Activated naive CD4-positive, alpha-beta T cell treated with anti-CD3 and anti-CD28 coated beads for 36 hours (primary cell): Measurements from ENCODE around the gene LHX1. TPM values are rescaled to one million over a fixed set of nuclear protein-coding genes. Genes with fewer than 3 reads are reported as not detected.

ENCODE experiments used
- CTCF ChIA-PET: fragments of 350-600 bp; sonication (Branson Sonifier 250); formaldehyde crosslinking; loops from one replicate; lab custom pipeline; 2021; ENCODE audit warnings: antibody characterized with exemption; lab: Charles Lee
- DNase-seq: peaks from one replicate; pipeline ENCODE4 v3.0.0-alpha.2; 2020
- H3K27ac Mint-ChIP-seq: one replicate; pipeline ENCODE4 v1.8.0; 2021; ENCODE audit warnings: mild to moderate bottlenecking, mixed read lengths
- H3K27me3 Mint-ChIP-seq: one replicate; pipeline ENCODE4 v1.8.0; 2021; ENCODE audit warnings: low read depth, mixed read lengths
- H3K36me3 Mint-ChIP-seq: one replicate; pipeline ENCODE4 v1.8.0; 2021; ENCODE audit warnings: low read depth, mixed read lengths
- H3K4me1 Mint-ChIP-seq: one replicate; pipeline ENCODE4 v1.8.0; 2021; ENCODE audit warnings: low read depth, mixed read lengths
- H3K4me3 Mint-ChIP-seq: one replicate; pipeline ENCODE4 v1.8.0; 2021; ENCODE audit warnings: mild to moderate bottlenecking, moderate library complexity, mixed read lengths
- H3K9me3 Mint-ChIP-seq: one replicate; pipeline ENCODE4 v1.8.0; 2021; ENCODE audit warnings: mixed read lengths
- intact Hi-C: fragments of 100-400 bp; cut with micrococcal nuclease; formaldehyde crosslinking; loops from one replicate; pipeline ENCODE4 v1.15.1; 2023
- total RNA-seq, 2 experiments: library from RNA; stranded (reverse); gene quantifications; one replicate each; pipeline ENCODE4 v1.2.3, GENCODE V29; 2021

Gene LHX1
- total RNA-seq, 2 experiments from 2014 or later, result not detected

GRCh38 chr17:36928471-36929345 is 8.6 kb upstream of the LHX1 start:
- no peak for DNase-seq
- H3K4me3 Mint-ChIP-seq, result no peak overlapping the region
- no peaks in the 10 kb centered on the region for H3K36me3 Mint-ChIP-seq
- H3K27ac Mint-ChIP-seq, result no peak overlapping the region
- H3K27me3 Mint-ChIP-seq, result peaks cover 79% of the 10 kb centered on the region
- peaks cover 31% of the 10 kb centered on the region for H3K4me1 Mint-ChIP-seq
- CTCF ChIA-PET, result interaction anchor here (0.6 kb wide), 1 partner anchor 75 kb away, joined by 4 read pairs; no protein-coding TSS in a partner anchor
- intact Hi-C loops, result no loop called here
- H3K9me3 Mint-ChIP-seq, result no peaks in the 10 kb centered on the region

- Mint-ChIP-seq H3K4me1 (peaks cover 39% of the 10 kb centered on the region), H3K4me3 (no peak overlapping the region), H3K36me3 (no peaks in the 10 kb centered on the region), H3K27me3 (peaks cover 82% of the 10 kb centered on the region), H3K9me3 (no peaks in the 10 kb centered on the region), H3K27ac (no peak overlapping the region)
- no peak for DNase-seq
- intact Hi-C loops, result loop anchor here (10.0 kb wide), 1 partner anchor 815 kb away; the partner anchor contains the start of gene HNF1B
- CTCF ChIA-PET, result no interaction called here
Observed at GRCh38 chr17:36929851-36930582, 7.3 kb upstream of the LHX1 start.

- H3K36me3 Mint-ChIP-seq, result no peaks in the 10 kb centered on the region
- CTCF ChIA-PET, result no interaction called here
- H3K4me3 Mint-ChIP-seq, result no peak overlapping the region
- H3K27ac Mint-ChIP-seq, result no peak overlapping the region
- no peaks in the 10 kb centered on the region for H3K9me3 Mint-ChIP-seq
- no peak for DNase-seq
- H3K27me3 Mint-ChIP-seq, result peaks cover 82% of the 10 kb centered on the region
- H3K4me1 Mint-ChIP-seq, result peaks cover 44% of the 10 kb centered on the region
- intact Hi-C loops, result loop anchor here (10.0 kb wide), 1 partner anchor 814 kb away; the partner anchor contains the start of gene HNF1B
Observed at GRCh38 chr17:36930583-36930900, 6.7 kb upstream of the LHX1 start.

- no peak for DNase-seq
- intact Hi-C loops, result loop anchor here (10.0 kb wide), 1 partner anchor 814 kb away; the partner anchor contains the start of gene HNF1B
- Mint-ChIP-seq H3K4me1 (peaks cover 51% of the 10 kb centered on the region), H3K4me3 (no peak overlapping the region), H3K27me3 (peaks cover 82% of the 10 kb centered on the region), H3K9me3 (no peaks in the 10 kb centered on the region), H3K27ac (peak overlapping the region; percentile 24), H3K36me3 (no peaks in the 10 kb centered on the region)
- CTCF ChIA-PET, result interaction anchor here (1.0 kb wide), 1 partner anchor 14 kb away, joined by 3 read pairs; no protein-coding TSS in a partner anchor
Observed at GRCh38 chr17:36931096-36931696, 6.1 kb upstream of the LHX1 start.

- Mint-ChIP-seq H3K4me1 (peaks cover 55% of the 10 kb centered on the region), H3K36me3 (no peaks in the 10 kb centered on the region), H3K9me3 (no peaks in the 10 kb centered on the region), H3K4me3 (peak overlapping the region; percentile 45), H3K27me3 (peaks cover 86% of the 10 kb centered on the region), H3K27ac (no peak overlapping the region)
- no peak for DNase-seq
- intact Hi-C loops, result loop anchor here (10.0 kb wide), 1 partner anchor 813 kb away; the partner anchor contains the start of gene HNF1B
- CTCF ChIA-PET, result interaction anchor here (1.0 kb wide), 1 partner anchor 13 kb away, joined by 3 read pairs; no protein-coding TSS in a partner anchor
Observed at GRCh38 chr17:36931697-36932382, 5.4 kb upstream of the LHX1 start.

- CTCF ChIA-PET, result interaction anchor here (1.0 kb wide), 1 partner anchor 12 kb away, joined by 3 read pairs; no protein-coding TSS in a partner anchor
- Mint-ChIP-seq H3K4me1 (peaks cover 60% of the 10 kb centered on the region), H3K27me3 (peaks cover 90% of the 10 kb centered on the region), H3K27ac (no peak overlapping the region), H3K9me3 (no peaks in the 10 kb centered on the region), H3K4me3 (peak overlapping the region; percentile 45), H3K36me3 (no peaks in the 10 kb centered on the region)
- no peak for DNase-seq
- intact Hi-C loops, result loop anchor here (10.0 kb wide), 1 partner anchor 812 kb away; the partner anchor contains the start of gene HNF1B
Observed at GRCh38 chr17:36932383-36932693, 4.9 kb upstream of the LHX1 start.

GRCh38 chr17:36932694-36933511 is 4.4 kb upstream of the LHX1 start:
- CTCF ChIA-PET, result no interaction called here
- peak overlapping the region; percentile 2 for H3K4me3 Mint-ChIP-seq
- no peaks in the 10 kb centered on the region for H3K36me3 Mint-ChIP-seq
- peaks cover 63% of the 10 kb centered on the region for H3K4me1 Mint-ChIP-seq
- H3K27ac Mint-ChIP-seq, result no peak overlapping the region
- no peaks in the 10 kb centered on the region for H3K9me3 Mint-ChIP-seq
- no peak for DNase-seq
- intact Hi-C loops, result loop anchor here (10.0 kb wide), 1 partner anchor 812 kb away; the partner anchor contains the start of gene HNF1B
- peaks cover 90% of the 10 kb centered on the region for H3K27me3 Mint-ChIP-seq

- no peak overlapping the region for H3K27ac Mint-ChIP-seq
- peaks cover 90% of the 10 kb centered on the region for H3K27me3 Mint-ChIP-seq
- CTCF ChIA-PET, result no interaction called here
- H3K9me3 Mint-ChIP-seq, result no peaks in the 10 kb centered on the region
- intact Hi-C loops, result loop anchor here (10.0 kb wide), 1 partner anchor 811 kb away; the partner anchor contains the start of gene HNF1B
- no peaks in the 10 kb centered on the region for H3K36me3 Mint-ChIP-seq
- peaks cover 65% of the 10 kb centered on the region for H3K4me1 Mint-ChIP-seq
- peak overlapping the region; percentile 42 for H3K4me3 Mint-ChIP-seq
- no peak for DNase-seq
Observed at GRCh38 chr17:36933512-36934143, 3.6 kb upstream of the LHX1 start.

GRCh38 chr17:36934144-36934691 is 3.1 kb upstream of the LHX1 start:
- intact Hi-C loops, result loop anchor here (10.0 kb wide), 1 partner anchor 811 kb away; the partner anchor contains the start of gene HNF1B
- H3K27me3 Mint-ChIP-seq, result peaks cover 90% of the 10 kb centered on the region
- no peaks in the 10 kb centered on the region for H3K36me3 Mint-ChIP-seq
- no peaks in the 10 kb centered on the region for H3K9me3 Mint-ChIP-seq
- CTCF ChIA-PET, result no interaction called here
- no peak for DNase-seq
- H3K4me3 Mint-ChIP-seq, result peak overlapping the region; percentile 42
- no peak overlapping the region for H3K27ac Mint-ChIP-seq
- H3K4me1 Mint-ChIP-seq, result peaks cover 65% of the 10 kb centered on the region

GRCh38 chr17:36934692-36935630 is 2.3 kb upstream of the LHX1 start:
- CTCF ChIA-PET, result no interaction called here
- intact Hi-C loops, result loop anchor here (10.0 kb wide), 1 partner anchor 810 kb away; the partner anchor contains the start of gene HNF1B
- no peak overlapping the region for H3K27ac Mint-ChIP-seq

More at GRCh38 chr17:36934692-36935630, 2.3 kb upstream of the LHX1 start:
- Mint-ChIP-seq H3K27me3 (peaks cover 89% of the 10 kb centered on the region), H3K4me3 (peak overlapping the region; percentile 6), H3K36me3 (no peaks in the 10 kb centered on the region), H3K9me3 (no peaks in the 10 kb centered on the region), H3K4me1 (peaks cover 69% of the 10 kb centered on the region)
- DNase-seq, result no peak
